PC-3 (cell line): Measurements from ENCODE around the gene KCNG4. TPM values are rescaled to one million over a fixed set of nuclear protein-coding genes. Genes with fewer than 3 reads are reported as not detected.
A peak's percentile ranks its signal among the peaks of the same experiment; 100 is the strongest.

ENCODE experiments used
- ATAC-seq: fragments of 200-7000 bp; cut with Tn5 transposase; 2 replicates; pipeline ENCODE4 v1.9.1; 2020; ENCODE audit warnings: mild to moderate bottlenecking, moderate library complexity
- BruUV-seq: library from RNA; stranded (reverse); fragments of 400-500 nt; replicated peaks from 2 replicates; lab custom pipeline; 2021; lab: Mats Ljungman, UMichigan
- CTCF ChIA-PET: fragments of 300-600 bp; sonication (Branson Sonifier 250); formaldehyde crosslinking; loops from one replicate; lab custom pipeline; 2022; ENCODE audit warnings: antibody characterized with exemption; lab: Charles Lee
- POLR2A ChIA-PET: fragments of 300-600 bp; sonication (Branson Sonifier 250); formaldehyde crosslinking; loops from one replicate; lab custom pipeline; 2022; ENCODE audit warnings: antibody characterized with exemption; ENCODE audit not compliant: unreplicated experiment; lab: Charles Lee
- DNase-seq: peaks from one replicate; pipeline ENCODE4 v3.0.0-alpha.2; 2015
- H2AFZ ChIP-seq: fragments of 300-600 bp; sonication (generic); 2 replicates; pipeline ENCODE4 v1.6.0; 2016; ENCODE audit warnings: antibody characterized with exemption, low read length
- H3F3A ChIP-seq: fragments of 300-600 bp; sonication (generic); one replicate; pipeline ENCODE4 v1.6.0; 2017; ENCODE audit warnings: antibody characterized with exemption, low read length, control low read depth, mild to moderate bottlenecking; ENCODE audit not compliant: unreplicated experiment
- H3K27ac ChIP-seq: fragments of 300-600 bp; sonication (generic); 2 replicates; pipeline ENCODE4 v1.5.1; 2016; ENCODE audit warnings: mild to moderate bottlenecking, low read length
- H3K27me3 ChIP-seq: fragments of 300-600 bp; sonication (generic); 2 replicates; pipeline ENCODE4 v1.6.1; 2016; ENCODE audit warnings: low read length, mixed read lengths
- H3K36me3 ChIP-seq: fragments of 300-600 bp; sonication (generic); 2 replicates; pipeline ENCODE4 v1.6.1; 2016; ENCODE audit warnings: low read depth, mixed run types, low read length, mixed read lengths
- H3K4me1 ChIP-seq: fragments of 300-600 bp; sonication (generic); 2 replicates; pipeline ENCODE4 v1.5.1; 2016; ENCODE audit warnings: low read length; ENCODE audit not compliant: insufficient read depth
- H3K4me2 ChIP-seq: fragments of 300-600 bp; sonication (generic); 2 replicates; pipeline ENCODE4 v1.6.0; 2016; ENCODE audit warnings: low read length
- H3K4me3 ChIP-seq: fragments of 300-600 bp; sonication (generic); 2 replicates; pipeline ENCODE4 v1.5.1; 2016; ENCODE audit warnings: mild to moderate bottlenecking, low read length, mixed read lengths
- H3K79me2 ChIP-seq: fragments of 300-600 bp; sonication (generic); 2 replicates; pipeline ENCODE4 v1.6.1; 2017; ENCODE audit warnings: low read length, mixed read lengths
- H3K9ac ChIP-seq: fragments of 300-600 bp; sonication (generic); 2 replicates; pipeline ENCODE4 v1.6.0; 2016; ENCODE audit warnings: mild to moderate bottlenecking, low read length
- H3K9me2 ChIP-seq: fragments of 300-600 bp; sonication (generic); replicated peaks from 2 replicates; pipeline ENCODE4 v1.6.1; 2016; ENCODE audit warnings: mixed run types, low read length, mixed read lengths
- H3K9me3 ChIP-seq: fragments of 300-600 bp; sonication (generic); 2 replicates; pipeline ENCODE4 v1.6.1; 2016; ENCODE audit warnings: low read length, mixed read lengths
- H4K20me1 ChIP-seq: fragments of 300-600 bp; sonication (generic); 2 replicates; pipeline ENCODE4 v1.6.1; 2016; ENCODE audit warnings: low read length, mixed read lengths
- EZH2 ChIP-seq: fragments of 300-600 bp; sonication (generic); IDR thresholded peaks from one replicate; pipeline ENCODE4 v1.6.1; 2017; ENCODE audit warnings: antibody characterized with exemption, mild to moderate bottlenecking, low read length; ENCODE audit not compliant: unreplicated experiment
- EZH2phosphoT487 ChIP-seq: fragments of 300-600 bp; sonication (generic); IDR thresholded peaks from 2 replicates; pipeline ENCODE4 v1.6.1; 2018; ENCODE audit warnings: mild to moderate bottlenecking, antibody characterized with exemption, low read length, borderline replicate concordance
- intact Hi-C: fragments of 100-400 bp; cut with micrococcal nuclease; formaldehyde crosslinking; loops from 2 replicates; pipeline ENCODE4 v1.9.0; 2023
- total RNA-seq: library from RNA; depleted of rRNA; stranded (reverse); fragments of >200 nt; gene quantifications from 2 replicates; pipeline ENCODE4 v1.2.3, GENCODE V29; 2014
- TF ChIP-seq, protein P1 (sequence below): fragments of 300-600 bp; sonication (generic); conservative IDR thresholded peaks from 2 replicates; pipeline ENCODE4 v1.5.1; 2017; ENCODE audit warnings: antibody characterized with exemption, low read depth, mild to moderate bottlenecking, low read length

KCNG4 gene
- total RNA-seq, 1 experiment from 2014 or later: 0.04 TPM

DNA sequence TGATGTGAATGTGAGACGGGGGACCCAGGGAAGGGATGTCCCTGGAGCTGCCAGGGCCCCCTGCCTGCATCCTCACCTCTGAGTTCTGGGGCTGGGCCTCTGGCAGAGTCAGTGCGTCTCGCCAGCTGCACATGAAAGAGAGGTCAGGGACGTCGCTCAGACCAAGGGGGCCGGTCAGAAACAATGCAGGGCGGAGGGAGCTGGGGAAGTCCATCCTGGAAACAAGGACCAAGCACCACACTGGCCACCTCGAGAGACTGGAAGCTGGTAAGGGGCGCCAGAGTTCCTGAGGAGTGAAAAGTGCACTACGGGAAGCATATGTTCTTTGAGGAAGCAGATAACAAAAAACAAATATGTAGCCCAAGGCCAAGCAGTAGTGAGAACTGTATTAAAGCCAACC lies 55.0 kb downstream of the KCNG4 start:
- no peak for ATAC-seq
- intact Hi-C loops: no loop called here
- Histone ChIP-seq H3K4me1 (no peaks in the 10 kb centered on the region), H3K9me2 (no peaks in the 10 kb centered on the region), H3K4me3 (no peak overlapping the region), H3F3A (no peaks in the 10 kb centered on the region), H3K36me3 (no peaks in the 10 kb centered on the region; the same call in 1 of the 2 replicates), H3K4me2 (no peak overlapping the region), H3K27me3 (no peaks in the 10 kb centered on the region), H4K20me1 (no peaks in the 10 kb centered on the region), H2AFZ (no peak overlapping the region), H3K79me2 (peaks cover 28% of the 10 kb centered on the region), H3K9me3 (no peaks in the 10 kb centered on the region), H3K27ac (no peak overlapping the region), H3K9ac (no peak overlapping the region)
- TF ChIP-seq EZH2: no peak
- TF ChIP-seq EZH2phosphoT487: no peak
- TF ChIP-seq, protein P1, sequence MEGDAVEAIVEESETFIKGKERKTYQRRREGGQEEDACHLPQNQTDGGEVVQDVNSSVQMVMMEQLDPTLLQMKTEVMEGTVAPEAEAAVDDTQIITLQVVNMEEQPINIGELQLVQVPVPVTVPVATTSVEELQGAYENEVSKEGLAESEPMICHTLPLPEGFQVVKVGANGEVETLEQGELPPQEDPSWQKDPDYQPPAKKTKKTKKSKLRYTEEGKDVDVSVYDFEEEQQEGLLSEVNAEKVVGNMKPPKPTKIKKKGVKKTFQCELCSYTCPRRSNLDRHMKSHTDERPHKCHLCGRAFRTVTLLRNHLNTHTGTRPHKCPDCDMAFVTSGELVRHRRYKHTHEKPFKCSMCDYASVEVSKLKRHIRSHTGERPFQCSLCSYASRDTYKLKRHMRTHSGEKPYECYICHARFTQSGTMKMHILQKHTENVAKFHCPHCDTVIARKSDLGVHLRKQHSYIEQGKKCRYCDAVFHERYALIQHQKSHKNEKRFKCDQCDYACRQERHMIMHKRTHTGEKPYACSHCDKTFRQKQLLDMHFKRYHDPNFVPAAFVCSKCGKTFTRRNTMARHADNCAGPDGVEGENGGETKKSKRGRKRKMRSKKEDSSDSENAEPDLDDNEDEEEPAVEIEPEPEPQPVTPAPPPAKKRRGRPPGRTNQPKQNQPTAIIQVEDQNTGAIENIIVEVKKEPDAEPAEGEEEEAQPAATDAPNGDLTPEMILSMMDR: no peak
- DNase-seq: no peak
- no TSS peak for BruUV-seq
- CTCF ChIA-PET: no interaction called here
- POLR2A ChIA-PET: no interaction called here

DNA sequence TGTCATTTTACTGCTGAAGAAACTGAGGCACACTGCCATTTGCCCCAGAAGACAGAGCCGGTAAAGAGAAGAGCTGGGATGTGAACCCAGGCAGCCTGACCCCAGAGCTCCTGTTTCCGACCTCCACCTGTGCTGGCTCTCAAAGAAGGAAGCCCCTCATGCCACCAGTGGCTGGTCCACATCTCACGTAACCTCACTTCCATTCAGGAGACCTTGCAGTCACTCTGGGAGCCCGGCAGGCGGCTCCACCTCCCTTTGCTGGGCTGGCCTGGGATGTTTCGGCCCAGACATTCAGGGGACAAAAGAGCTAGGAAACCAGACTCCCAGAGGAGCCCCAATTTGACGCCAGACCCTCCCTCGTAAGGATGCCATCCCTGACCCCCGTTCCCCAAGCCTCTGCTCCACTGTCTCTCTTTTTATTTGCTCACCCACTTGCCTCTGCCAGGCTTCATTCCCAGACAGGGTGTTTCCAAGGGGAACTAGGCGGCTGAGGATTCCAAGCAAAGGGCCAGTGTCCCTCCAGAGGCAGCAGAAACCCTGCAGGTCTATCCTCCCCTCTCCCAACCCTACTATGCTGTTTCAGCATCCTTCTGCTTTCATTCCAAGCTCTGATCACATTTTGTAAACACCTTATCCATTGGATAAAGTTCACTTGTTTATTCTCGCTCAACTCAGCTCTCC lies 55.8 kb downstream of the KCNG4 start:
- Histone ChIP-seq H4K20me1 (no peaks in the 10 kb centered on the region), H3K9me3 (no peaks in the 10 kb centered on the region), H3K9ac (no peak overlapping the region), H3K27ac (no peak overlapping the region), H3K4me1 (no peaks in the 10 kb centered on the region), H3F3A (no peaks in the 10 kb centered on the region), H2AFZ (no peak overlapping the region), H3K36me3 (no peaks in the 10 kb centered on the region; the same call in 1 of the 2 replicates), H3K4me3 (no peak overlapping the region), H3K9me2 (no peaks in the 10 kb centered on the region), H3K4me2 (no peak overlapping the region), H3K27me3 (no peaks in the 10 kb centered on the region), H3K79me2 (peaks cover 28% of the 10 kb centered on the region)
- no peak for ATAC-seq
- TF ChIP-seq EZH2phosphoT487 (no peak), EZH2 (no peak)
- TF ChIP-seq, protein P1: 0 out of 2 replicates have a peak, but pooled peaks have one; percentile 27
- POLR2A ChIA-PET: no interaction called here
- BruUV-seq: no TSS peak
- CTCF ChIA-PET: interaction anchor here (0.7 kb wide), 1 partner anchor 253 kb away, joined by 3 read pairs; no protein-coding TSS in a partner anchor
- no peak for DNase-seq
- intact Hi-C loops: no loop called here

DNA sequence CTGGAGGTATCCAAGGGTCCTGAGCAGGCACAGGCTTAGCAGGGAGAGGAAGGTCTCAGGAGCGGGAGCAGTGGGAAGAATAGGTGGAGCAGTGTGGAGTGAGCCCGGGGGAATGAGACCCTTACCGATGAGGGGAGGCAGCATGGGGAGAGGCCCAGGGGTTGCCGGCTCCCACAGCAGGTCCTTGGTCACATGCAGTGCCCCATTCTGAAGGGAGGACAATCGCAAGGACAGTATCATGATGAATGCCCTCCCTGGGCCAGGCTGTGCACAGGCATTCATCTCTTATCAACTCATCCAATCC lies 56.3 kb downstream of the KCNG4 start:
- no peak overlapping the region for H2AFZ ChIP-seq
- no peaks in the 10 kb centered on the region for H4K20me1 ChIP-seq
- H3K36me3 ChIP-seq: no peaks in the 10 kb centered on the region; the same call in 1 of the 2 replicates
- H3K4me1 ChIP-seq: no peaks in the 10 kb centered on the region
- no peak overlapping the region for H3K4me2 ChIP-seq
- no peak for TF ChIP-seq EZH2phosphoT487
- TF ChIP-seq, protein P1: no peak
- no peak for TF ChIP-seq EZH2
- H3K79me2 ChIP-seq: peaks cover 28% of the 10 kb centered on the region
- H3K9ac ChIP-seq: no peak overlapping the region
- no peaks in the 10 kb centered on the region for H3F3A ChIP-seq
- DNase-seq (no peak), ATAC-seq (no peak)
- no TSS peak for BruUV-seq
- H3K4me3 ChIP-seq: no peak overlapping the region
- H3K9me2 ChIP-seq: no peaks in the 10 kb centered on the region
- CTCF ChIA-PET: interaction anchor here (0.7 kb wide), 1 partner anchor 254 kb away, joined by 3 read pairs; no protein-coding TSS in a partner anchor
- intact Hi-C loops: no loop called here
- H3K27ac ChIP-seq: no peak overlapping the region
- no peaks in the 10 kb centered on the region for H3K9me3 ChIP-seq
- POLR2A ChIA-PET: no interaction called here
- no peaks in the 10 kb centered on the region for H3K27me3 ChIP-seq
